GM23338 (cell line): Measurements from ENCODE around the gene RAB9B.

Experiments
- EZH2 ChIP-seq: fragments of 200-600 bp; sonication (generic); IDR thresholded peaks from one replicate; pipeline ENCODE4 v1.8.0; 2017; ENCODE audit warnings: antibody characterized with exemption, mild to moderate bottlenecking, low read depth; ENCODE audit not compliant: unreplicated experiment
- POLR2AphosphoS5 ChIP-seq: IDR thresholded peaks from 2 replicates; pipeline ENCODE4 v1.6.1; 2016; ENCODE audit warnings: antibody characterized with exemption, low read depth
- TF ChIP-seq, protein P1 (sequence below), 2 experiments: fragments of 200-600 bp in 1 of 2; sonication (generic) in 1 of 2; conservative IDR thresholded peaks; 2 replicates each; pipeline versions ENCODE4 v1.5.1 to v1.6.1; 2016 to 2017; ENCODE audit warnings: antibody characterized with exemption in 2 of 2, low read depth in 2 of 2, mild to moderate bottlenecking in 2 of 2, moderate library complexity in 1 of 2

DNA sequence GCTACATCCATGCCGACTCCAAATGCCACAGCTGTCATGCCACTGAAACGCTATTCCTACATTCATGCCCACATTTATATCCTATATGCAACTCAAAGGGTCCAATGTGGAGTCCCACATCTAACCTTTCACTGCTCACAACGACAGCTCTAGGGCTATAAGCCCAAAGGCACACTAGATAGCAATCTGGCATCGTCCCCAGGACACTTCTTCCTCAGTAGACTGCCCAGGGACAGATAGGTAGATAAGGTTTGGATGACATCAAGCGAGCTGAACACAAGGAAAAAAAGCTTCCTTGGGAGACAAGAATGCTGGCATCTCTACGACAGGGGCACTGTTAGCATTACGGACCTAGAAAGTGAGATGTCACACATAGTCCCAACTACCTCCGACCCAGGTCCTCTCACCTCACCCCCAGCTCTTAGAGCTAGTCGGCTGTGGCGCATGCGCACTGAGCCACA lies 685 bp downstream of the RAB9B start:
- TF ChIP-seq, protein P1, sequence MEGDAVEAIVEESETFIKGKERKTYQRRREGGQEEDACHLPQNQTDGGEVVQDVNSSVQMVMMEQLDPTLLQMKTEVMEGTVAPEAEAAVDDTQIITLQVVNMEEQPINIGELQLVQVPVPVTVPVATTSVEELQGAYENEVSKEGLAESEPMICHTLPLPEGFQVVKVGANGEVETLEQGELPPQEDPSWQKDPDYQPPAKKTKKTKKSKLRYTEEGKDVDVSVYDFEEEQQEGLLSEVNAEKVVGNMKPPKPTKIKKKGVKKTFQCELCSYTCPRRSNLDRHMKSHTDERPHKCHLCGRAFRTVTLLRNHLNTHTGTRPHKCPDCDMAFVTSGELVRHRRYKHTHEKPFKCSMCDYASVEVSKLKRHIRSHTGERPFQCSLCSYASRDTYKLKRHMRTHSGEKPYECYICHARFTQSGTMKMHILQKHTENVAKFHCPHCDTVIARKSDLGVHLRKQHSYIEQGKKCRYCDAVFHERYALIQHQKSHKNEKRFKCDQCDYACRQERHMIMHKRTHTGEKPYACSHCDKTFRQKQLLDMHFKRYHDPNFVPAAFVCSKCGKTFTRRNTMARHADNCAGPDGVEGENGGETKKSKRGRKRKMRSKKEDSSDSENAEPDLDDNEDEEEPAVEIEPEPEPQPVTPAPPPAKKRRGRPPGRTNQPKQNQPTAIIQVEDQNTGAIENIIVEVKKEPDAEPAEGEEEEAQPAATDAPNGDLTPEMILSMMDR (conservative IDR thresholded peaks at IDR 0.05; ENCODE audit: low read depth in 2 of 2) = no peak
- TF ChIP-seq EZH2 = no peak
- no peak for TF ChIP-seq POLR2AphosphoS5
